Measurements from ENCODE around the gene LRPPRC.

LRPPRC gene

GRCh38 chr2:43958397-43959275, 37.2 kb downstream of the LRPPRC start:
- Histone ChIP-seq H3K4me3 (ENCODE audit: low read length) (no peak overlapping the region), H3K27ac (ENCODE audit: low read depth, low read length) (no peak overlapping the region), H3K9ac (ENCODE audit: low read length) (no peak overlapping the region), H3K36me3 (ENCODE audit: control insufficient read depth, insufficient read depth, low read length) (peaks cover 11% of the 10 kb centered on the region), H3K27me3 (ENCODE audit: control insufficient read depth, insufficient read depth, low read length) (no peaks in the 10 kb centered on the region), H3K4me1 (ENCODE audit: control insufficient read depth, insufficient read depth, low read length) (no peaks in the 10 kb centered on the region)

GRCh38 chr2:43950383-43951008, 45.3 kb downstream of the LRPPRC start:
- H3K27ac ChIP-seq (ENCODE audit: low read depth, low read length): no peak overlapping the region
- no peak overlapping the region for H3K9ac ChIP-seq (ENCODE audit: low read length)
- H3K36me3 ChIP-seq (ENCODE audit: control insufficient read depth, insufficient read depth, low read length): peaks cover 10% of the 10 kb centered on the region
- H3K4me1 ChIP-seq (ENCODE audit: control insufficient read depth, insufficient read depth, low read length): no peaks in the 10 kb centered on the region
- H3K27me3 ChIP-seq (ENCODE audit: control insufficient read depth, insufficient read depth, low read length): no peaks in the 10 kb centered on the region
- H3K4me3 ChIP-seq (ENCODE audit: low read length): no peak overlapping the region

GRCh38 chr2:43948370-43948769, 47.4 kb downstream of the LRPPRC start:
- Histone ChIP-seq H3K27me3 (ENCODE audit: control insufficient read depth, insufficient read depth, low read length) (no peaks in the 10 kb centered on the region), H3K36me3 (ENCODE audit: control insufficient read depth, insufficient read depth, low read length) (peaks cover 17% of the 10 kb centered on the region), H3K9ac (ENCODE audit: low read length) (no peak overlapping the region), H3K4me3 (ENCODE audit: low read length) (no peak overlapping the region), H3K4me1 (ENCODE audit: control insufficient read depth, insufficient read depth, low read length) (no peaks in the 10 kb centered on the region), H3K27ac (ENCODE audit: low read depth, low read length) (no peak overlapping the region)

- no peaks in the 10 kb centered on the region for H3K27me3 ChIP-seq (ENCODE audit: control insufficient read depth, insufficient read depth, low read length)
- H3K4me3 ChIP-seq (ENCODE audit: low read length): no peak overlapping the region
- H3K36me3 ChIP-seq (ENCODE audit: control insufficient read depth, insufficient read depth, low read length): peaks cover 15% of the 10 kb centered on the region
Observed at GRCh38 chr2:43946685-43947084, 49.1 kb downstream of the LRPPRC start.

GRCh38 chr2:43945439-43945838, 50.4 kb downstream of the LRPPRC start:
- Histone ChIP-seq H3K4me1 (ENCODE audit: control insufficient read depth, insufficient read depth, low read length) (no peaks in the 10 kb centered on the region), H3K4me3 (ENCODE audit: low read length) (no peak overlapping the region), H3K27ac (ENCODE audit: low read depth, low read length) (no peak overlapping the region), H3K9ac (ENCODE audit: low read length) (no peak overlapping the region), H3K36me3 (ENCODE audit: control insufficient read depth, insufficient read depth, low read length) (peaks cover 15% of the 10 kb centered on the region), H3K27me3 (ENCODE audit: control insufficient read depth, insufficient read depth, low read length) (no peaks in the 10 kb centered on the region)

More at GRCh38 chr2:43946685-43947084, 49.1 kb downstream of the LRPPRC start:
- no peak overlapping the region for H3K27ac ChIP-seq (ENCODE audit: low read depth, low read length)
- H3K9ac ChIP-seq (ENCODE audit: low read length): no peak overlapping the region
- no peaks in the 10 kb centered on the region for H3K4me1 ChIP-seq (ENCODE audit: control insufficient read depth, insufficient read depth, low read length)

GRCh38 chr2:43944915-43945314, 50.9 kb downstream of the LRPPRC start:
- no peaks in the 10 kb centered on the region for H3K4me1 ChIP-seq (ENCODE audit: control insufficient read depth, insufficient read depth, low read length)

GRCh38 chr2:43943809-43944452, 51.9 kb downstream of the LRPPRC start:
- Histone ChIP-seq H3K36me3 (ENCODE audit: control insufficient read depth, insufficient read depth, low read length) (peaks cover 15% of the 10 kb centered on the region), H3K4me1 (ENCODE audit: control insufficient read depth, insufficient read depth, low read length) (no peaks in the 10 kb centered on the region), H3K9ac (ENCODE audit: low read length) (no peak overlapping the region), H3K27me3 (ENCODE audit: control insufficient read depth, insufficient read depth, low read length) (no peaks in the 10 kb centered on the region), H3K27ac (ENCODE audit: low read depth, low read length) (no peak overlapping the region), H3K4me3 (ENCODE audit: low read length) (no peak overlapping the region)

More at GRCh38 chr2:43944915-43945314, 50.9 kb downstream of the LRPPRC start:
- Histone ChIP-seq H3K27me3 (ENCODE audit: control insufficient read depth, insufficient read depth, low read length) (no peaks in the 10 kb centered on the region), H3K4me3 (ENCODE audit: low read length) (no peak overlapping the region), H3K9ac (ENCODE audit: low read length) (no peak overlapping the region), H3K36me3 (ENCODE audit: control insufficient read depth, insufficient read depth, low read length) (peaks cover 15% of the 10 kb centered on the region), H3K27ac (ENCODE audit: low read depth, low read length) (no peak overlapping the region)

GRCh38 chr2:43943323-43943722, 52.5 kb downstream of the LRPPRC start:
- Histone ChIP-seq H3K4me3 (ENCODE audit: low read length) (no peak overlapping the region), H3K9ac (ENCODE audit: low read length) (no peak overlapping the region), H3K27me3 (ENCODE audit: control insufficient read depth, insufficient read depth, low read length) (no peaks in the 10 kb centered on the region), H3K27ac (ENCODE audit: low read depth, low read length) (no peak overlapping the region), H3K36me3 (ENCODE audit: control insufficient read depth, insufficient read depth, low read length) (peaks cover 15% of the 10 kb centered on the region), H3K4me1 (ENCODE audit: control insufficient read depth, insufficient read depth, low read length) (no peaks in the 10 kb centered on the region)

GRCh38 chr2:43942881-43943280, 52.9 kb downstream of the LRPPRC start:
- no peak overlapping the region for H3K27ac ChIP-seq (ENCODE audit: low read depth, low read length)
- no peak overlapping the region for H3K4me3 ChIP-seq (ENCODE audit: low read length)
- peaks cover 14% of the 10 kb centered on the region for H3K36me3 ChIP-seq (ENCODE audit: control insufficient read depth, insufficient read depth, low read length)
- no peaks in the 10 kb centered on the region for H3K27me3 ChIP-seq (ENCODE audit: control insufficient read depth, insufficient read depth, low read length)
- H3K9ac ChIP-seq (ENCODE audit: low read length): no peak overlapping the region
- no peaks in the 10 kb centered on the region for H3K4me1 ChIP-seq (ENCODE audit: control insufficient read depth, insufficient read depth, low read length)

GRCh38 chr2:43941966-43942365, 53.8 kb downstream of the LRPPRC start:
- Histone ChIP-seq H3K27ac (ENCODE audit: low read depth, low read length) (no peak overlapping the region), H3K27me3 (ENCODE audit: control insufficient read depth, insufficient read depth, low read length) (no peaks in the 10 kb centered on the region), H3K36me3 (ENCODE audit: control insufficient read depth, insufficient read depth, low read length) (peaks cover 11% of the 10 kb centered on the region), H3K4me1 (ENCODE audit: control insufficient read depth, insufficient read depth, low read length) (no peaks in the 10 kb centered on the region), H3K9ac (ENCODE audit: low read length) (no peak overlapping the region), H3K4me3 (ENCODE audit: low read length) (no peak overlapping the region)

GRCh38 chr2:43941359-43941758, 54.4 kb downstream of the LRPPRC start:
- Histone ChIP-seq H3K9ac (ENCODE audit: low read length) (no peak overlapping the region), H3K4me1 (ENCODE audit: control insufficient read depth, insufficient read depth, low read length) (no peaks in the 10 kb centered on the region), H3K27me3 (ENCODE audit: control insufficient read depth, insufficient read depth, low read length) (no peaks in the 10 kb centered on the region), H3K36me3 (ENCODE audit: control insufficient read depth, insufficient read depth, low read length) (peaks cover 7% of the 10 kb centered on the region), H3K27ac (ENCODE audit: low read depth, low read length) (no peak overlapping the region), H3K4me3 (ENCODE audit: low read length) (no peak overlapping the region)

GRCh38 chr2:43939695-43940256, 56.0 kb downstream of the LRPPRC start:
- Histone ChIP-seq H3K27me3 (ENCODE audit: control insufficient read depth, insufficient read depth, low read length) (no peaks in the 10 kb centered on the region), H3K36me3 (ENCODE audit: control insufficient read depth, insufficient read depth, low read length) (peaks cover 3% of the 10 kb centered on the region), H3K4me3 (ENCODE audit: low read length) (no peak overlapping the region), H3K27ac (ENCODE audit: low read depth, low read length) (no peak overlapping the region), H3K9ac (ENCODE audit: low read length) (no peak overlapping the region), H3K4me1 (ENCODE audit: control insufficient read depth, insufficient read depth, low read length) (no peaks in the 10 kb centered on the region)
